DMS 273 (cell line): ENCODE results near the gene GCK.
A peak's percentile ranks its signal among the peaks of the same experiment; 100 is the strongest.

Experiments
- DNase-seq: peaks from one replicate; lab custom pipeline; 2025; ENCODE audit not compliant: unreplicated experiment; lab: John Stamatoyannopoulos, UW

GCK gene

GRCh38 chr7:44119829-44120380 lies 69.3 kb downstream of the GCK start:
- no peak for DNase-seq

DNA sequence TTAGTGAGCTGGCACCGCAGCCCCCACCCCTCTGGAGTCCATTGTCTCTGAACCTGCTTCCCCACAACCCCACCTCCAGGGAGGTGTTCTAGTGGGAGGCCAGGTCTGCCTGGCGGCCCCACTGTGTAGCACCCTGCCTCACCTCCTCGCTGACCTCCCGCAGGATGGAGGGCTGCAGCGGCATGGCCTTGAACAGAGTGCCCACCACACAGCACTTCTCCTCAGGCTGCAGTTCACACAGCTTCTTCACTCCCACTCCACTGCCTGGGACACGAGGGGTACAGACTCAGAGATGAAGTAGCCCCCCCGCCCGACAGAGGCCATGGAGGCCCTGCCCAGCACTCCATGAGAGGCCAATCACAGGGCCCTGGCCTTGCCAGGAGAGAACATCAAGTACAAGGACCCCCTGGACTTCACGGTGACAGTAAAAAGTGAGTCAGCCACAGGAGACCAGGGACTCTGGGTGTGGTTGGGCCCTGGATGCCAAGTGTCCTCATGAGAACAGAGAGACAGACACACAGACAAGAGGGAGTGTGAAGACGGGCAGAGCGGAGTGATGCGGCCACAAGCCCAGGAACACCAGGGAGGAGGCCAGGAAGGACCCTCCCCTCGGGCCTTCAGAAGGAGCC lies 71.3 kb downstream of the GCK start:
- DNase-seq: no peak

DNA sequence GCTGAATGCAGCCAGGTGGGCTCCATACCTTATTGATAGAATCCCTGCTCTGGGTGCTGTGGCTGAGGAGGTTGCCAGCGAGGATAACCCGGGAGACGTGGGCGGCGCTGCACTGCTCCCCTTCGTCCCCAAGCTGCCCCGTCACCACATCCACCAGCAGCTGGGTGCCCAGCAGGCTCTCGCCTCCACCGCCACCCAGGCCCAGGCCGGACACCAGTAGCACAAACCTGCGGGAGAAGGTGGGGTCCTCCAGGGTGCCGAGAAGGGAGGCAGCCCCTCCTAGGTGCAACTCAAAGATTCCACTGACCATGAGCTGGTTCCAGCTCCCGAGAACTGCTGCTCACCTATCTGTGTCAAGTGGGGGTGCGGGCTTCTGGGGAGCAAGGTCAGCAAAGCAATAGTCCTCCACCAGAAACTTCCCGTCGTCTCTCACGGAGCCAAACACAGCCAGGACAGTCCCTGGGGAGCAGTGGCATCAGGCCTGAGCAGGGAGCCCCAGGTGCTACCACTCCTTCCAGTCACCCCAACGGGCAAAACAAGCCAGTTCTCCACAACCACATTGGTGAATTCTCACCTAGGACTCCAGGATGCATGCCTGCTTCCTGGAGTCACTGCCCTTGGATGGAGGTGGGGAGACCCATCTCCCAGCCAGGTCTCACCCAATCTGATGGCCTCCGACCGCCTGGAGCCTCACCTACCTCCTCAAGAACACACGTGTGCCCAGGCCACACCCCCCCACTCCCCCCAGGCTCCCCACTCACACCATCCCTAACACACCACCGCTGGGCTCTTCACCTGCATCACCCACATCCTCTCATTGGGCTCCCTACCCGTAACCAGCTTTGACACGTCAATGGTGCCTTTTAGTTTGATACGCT lies 72.2 kb downstream of the GCK start:
- DNase-seq: no peak

DNA sequence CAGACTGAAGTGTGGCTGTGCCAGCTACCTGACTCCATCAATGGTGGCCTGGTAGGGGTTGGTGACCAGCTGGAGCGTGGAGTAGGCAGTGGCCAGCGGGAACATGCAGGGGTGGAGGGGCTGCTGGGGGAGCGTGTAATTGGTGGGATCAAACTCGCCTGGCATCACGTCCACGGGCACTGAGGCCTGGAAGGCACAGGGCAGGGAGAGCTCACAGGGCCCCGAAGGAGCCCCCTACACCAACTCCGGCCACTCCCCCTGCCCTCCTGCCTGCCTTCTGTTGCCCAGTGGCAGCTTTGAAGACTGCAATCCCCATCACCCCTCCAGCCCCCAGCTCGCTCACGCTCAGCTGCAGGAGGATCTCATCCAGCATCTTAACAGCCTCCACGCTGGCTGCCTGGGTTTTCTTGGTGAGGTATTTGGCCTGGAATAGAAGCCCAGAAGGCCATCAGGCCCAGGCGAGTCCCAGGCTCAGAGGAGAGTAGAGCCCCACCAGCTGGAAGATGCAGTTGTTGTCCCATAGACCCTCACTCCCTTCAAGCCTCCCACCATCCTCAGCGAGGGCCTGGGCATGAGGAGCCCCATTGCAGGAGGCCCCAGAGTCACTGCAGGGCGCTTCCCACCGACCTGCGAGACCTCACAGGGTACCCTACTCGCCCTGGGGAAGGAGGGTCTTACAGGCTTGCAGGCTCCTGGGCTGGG lies 73.0 kb downstream of the GCK start:
- peak; percentile 45 for DNase-seq

DNA sequence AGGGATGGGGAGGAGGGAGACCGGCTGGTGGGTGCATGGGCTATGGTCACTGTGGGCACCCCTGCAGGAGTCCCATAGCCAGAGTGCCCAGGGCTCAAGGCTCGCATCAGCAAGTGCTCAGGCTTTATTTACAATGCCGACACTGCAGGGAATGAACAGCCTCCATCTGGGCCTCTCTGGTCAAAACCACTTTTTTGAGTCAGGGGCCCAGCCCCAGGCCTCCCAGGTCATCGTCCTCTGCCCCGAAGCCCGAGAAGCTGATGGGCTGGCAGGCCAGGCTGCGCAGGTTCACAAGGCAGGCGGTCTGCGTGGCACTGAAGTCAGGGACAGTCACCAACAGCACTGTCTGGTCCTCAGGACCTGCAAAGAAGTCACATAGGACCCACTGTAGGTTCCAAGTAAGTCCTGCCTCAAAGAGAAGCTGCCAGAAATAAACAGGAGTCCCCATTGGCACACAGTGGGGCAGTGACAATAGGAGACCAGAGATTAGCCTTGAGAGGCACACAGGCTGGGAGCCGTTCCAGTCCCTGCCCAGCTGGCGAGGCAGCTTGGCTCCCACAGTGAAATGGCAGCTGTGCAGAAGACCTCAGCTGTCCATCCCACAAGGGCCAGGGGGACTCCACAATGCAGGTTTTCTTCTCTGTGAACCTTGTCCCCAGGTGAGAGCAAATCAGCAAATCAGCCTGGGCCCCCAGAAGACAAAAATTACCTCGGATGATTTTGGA lies 74.5 kb downstream of the GCK start:
- peak; percentile 82 for DNase-seq

GRCh38 chr7:44113764-44114354 lies 75.4 kb downstream of the GCK start:
- no peak for DNase-seq

DNA sequence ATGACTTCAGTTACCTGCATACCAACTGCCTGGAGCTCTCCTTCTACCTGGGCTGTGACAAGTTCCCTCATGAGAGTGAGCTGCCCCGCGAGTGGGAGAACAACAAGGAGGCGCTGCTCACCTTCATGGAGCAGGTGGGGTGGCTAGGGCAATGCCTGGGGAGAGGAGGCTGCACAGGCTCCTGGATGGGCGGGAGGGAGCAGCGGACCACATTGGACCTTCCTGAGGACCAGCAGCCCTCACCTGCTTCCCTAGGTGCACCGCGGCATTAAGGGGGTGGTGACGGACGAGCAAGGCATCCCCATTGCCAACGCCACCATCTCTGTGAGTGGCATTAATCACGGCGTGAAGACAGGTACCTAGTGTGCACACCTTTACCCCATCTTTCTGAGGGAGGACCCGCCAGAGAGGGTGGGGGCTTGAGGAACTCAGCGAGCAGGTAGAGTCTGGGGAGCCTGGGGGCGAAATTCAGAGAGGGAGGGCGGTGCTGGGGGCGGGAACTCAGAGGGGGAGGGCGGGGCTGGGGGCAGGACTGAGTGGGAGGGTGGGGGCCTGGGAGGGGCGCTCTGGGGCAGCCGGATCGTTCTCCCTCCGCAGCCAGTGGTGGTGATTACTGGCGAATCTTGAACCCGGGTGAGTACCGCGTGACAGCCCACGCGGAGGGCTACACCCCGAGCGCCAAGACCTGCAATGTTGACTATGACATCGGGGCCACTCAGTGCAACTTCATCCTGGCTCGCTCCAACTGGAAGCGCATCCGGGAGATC lies 76.1 kb downstream of the GCK start:
- no peak for DNase-seq

DNA sequence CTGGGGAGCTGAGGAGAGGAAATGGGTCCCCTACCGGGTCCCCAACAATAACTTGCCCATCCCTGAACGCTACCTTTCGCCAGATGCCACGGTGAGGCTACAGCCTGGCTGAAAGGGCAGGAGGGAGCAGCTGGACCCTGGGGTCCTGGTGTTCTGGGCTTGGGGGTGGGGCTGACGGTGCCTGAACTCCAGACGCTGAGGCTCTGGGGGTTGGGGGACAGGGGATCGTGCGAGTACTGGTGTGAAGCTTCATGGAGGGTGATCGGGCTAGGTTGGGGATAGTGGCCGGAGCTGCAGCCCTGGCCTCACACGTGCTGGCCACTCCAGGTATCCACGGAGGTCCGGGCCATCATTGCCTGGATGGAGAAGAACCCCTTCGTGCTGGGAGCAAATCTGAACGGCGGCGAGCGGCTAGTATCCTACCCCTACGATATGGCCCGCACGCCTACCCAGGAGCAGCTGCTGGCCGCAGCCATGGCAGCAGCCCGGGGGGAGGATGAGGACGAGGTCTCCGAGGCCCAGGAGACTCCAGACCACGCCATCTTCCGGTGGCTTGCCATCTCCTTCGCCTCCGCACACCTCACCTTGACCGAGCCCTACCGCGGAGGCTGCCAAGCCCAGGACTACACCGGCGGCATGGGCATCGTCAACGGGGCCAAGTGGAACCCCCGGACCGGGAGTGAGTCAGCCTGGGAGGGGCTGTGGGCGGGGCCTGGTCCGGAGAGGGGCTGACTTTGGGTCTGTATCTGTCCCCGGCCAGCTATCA lies 76.8 kb downstream of the GCK start:
- DNase-seq: peak; percentile 83

DNA sequence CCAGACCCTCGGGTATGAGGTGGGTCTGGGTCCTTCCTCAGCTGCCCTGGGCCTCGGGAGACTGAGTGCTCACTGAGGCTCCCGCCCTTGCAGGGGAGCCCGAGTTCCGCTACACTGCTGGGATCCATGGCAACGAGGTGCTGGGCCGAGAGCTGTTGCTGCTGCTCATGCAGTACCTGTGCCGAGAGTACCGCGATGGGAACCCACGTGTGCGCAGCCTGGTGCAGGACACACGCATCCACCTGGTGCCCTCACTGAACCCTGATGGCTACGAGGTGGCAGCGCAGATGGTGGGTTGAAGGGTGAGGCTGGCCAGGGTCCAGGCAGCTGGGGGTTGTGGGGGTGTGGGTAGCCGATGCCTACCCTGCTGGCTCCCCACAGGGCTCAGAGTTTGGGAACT lies 77.5 kb downstream of the GCK start:
- DNase-seq: peak; percentile 81

DNA sequence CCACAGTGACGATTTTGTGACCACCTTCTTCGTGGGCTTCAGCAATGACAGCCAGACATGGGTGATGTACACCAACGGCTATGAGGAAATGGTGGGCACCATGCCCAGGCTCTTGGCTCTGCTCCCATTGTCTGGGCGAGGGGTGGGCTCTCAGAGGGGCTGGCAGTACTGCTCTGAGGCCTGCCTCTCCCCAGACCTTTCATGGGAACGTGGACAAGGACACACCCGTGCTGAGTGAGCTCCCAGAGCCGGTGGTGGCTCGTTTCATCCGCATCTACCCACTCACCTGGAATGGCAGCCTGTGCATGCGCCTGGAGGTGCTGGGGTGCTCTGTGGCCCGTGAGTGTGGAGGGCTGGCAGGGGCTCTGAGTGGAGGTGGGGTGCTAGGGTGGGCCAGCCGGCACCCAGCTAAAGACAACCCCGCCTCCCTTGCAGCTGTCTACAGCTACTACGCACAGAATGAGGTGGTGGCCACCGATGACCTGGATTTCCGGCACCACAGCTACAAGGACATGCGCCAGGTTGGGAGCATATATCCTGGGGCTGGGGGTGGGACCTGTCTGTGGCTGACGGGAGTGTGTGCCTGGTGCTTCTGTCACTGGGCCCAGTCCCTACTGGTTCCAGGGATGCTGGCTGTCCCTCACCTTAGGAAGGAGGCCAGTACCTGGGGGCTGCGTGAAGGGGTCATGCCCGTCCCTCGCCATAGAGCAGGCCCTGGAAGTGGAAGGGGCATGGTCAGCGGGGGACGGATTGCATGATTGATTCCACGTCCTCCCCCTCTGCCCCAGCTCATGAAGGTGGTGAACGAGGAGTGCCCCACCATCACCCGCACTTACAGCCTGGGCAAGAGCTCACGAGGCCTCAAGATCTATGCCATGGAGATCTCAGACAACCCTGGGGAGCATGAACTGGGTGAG lies 78.3 kb downstream of the GCK start:
- peak; percentile 56 for DNase-seq

- DNase-seq: no peak
Observed at GRCh38 chr7:44109991-44110390, 79.2 kb downstream of the GCK start.

- DNase-seq: no peak
Observed at GRCh38 chr7:44108768-44109750, 80.2 kb downstream of the GCK start.

DNA sequence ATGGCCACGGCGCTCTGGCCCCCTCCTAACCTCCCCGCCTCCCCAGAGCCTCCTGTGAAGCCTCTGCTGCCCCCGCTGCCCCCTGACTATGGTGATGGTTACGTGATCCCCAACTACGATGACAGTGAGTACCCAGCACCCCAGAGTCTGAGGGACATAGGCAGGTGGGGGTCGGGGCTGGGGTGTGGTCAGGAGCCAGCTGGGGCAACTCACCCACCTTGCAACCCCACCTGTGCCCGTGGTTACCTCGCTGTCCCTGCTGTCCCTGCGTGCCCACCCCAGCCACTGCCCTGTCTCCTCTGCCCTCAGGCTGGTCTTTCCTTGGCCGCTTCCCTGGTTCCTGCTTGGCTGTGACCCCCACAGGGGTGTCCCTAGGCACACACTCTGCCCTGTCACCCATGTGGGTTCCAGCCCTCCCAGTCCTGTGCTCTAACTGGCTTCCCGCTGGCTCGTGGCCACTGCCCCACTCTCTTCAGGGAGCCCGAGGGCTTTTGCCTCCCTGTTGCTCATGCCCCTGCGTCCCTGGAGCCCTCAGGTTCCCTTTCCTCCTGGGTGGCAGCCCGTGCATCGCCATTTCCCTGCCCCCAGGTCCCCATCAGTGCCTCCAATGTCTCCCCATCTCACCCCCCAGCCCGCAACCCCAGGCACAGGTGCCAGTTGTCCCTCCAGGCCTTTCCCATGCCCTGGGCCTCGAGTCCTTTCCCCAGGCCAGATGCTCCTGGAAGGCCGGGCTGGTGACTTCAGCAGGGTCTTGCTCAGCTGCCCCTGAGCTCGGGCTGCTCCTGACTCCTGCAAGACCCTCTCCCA lies 81.1 kb downstream of the GCK start:
- no peak for DNase-seq

DNA sequence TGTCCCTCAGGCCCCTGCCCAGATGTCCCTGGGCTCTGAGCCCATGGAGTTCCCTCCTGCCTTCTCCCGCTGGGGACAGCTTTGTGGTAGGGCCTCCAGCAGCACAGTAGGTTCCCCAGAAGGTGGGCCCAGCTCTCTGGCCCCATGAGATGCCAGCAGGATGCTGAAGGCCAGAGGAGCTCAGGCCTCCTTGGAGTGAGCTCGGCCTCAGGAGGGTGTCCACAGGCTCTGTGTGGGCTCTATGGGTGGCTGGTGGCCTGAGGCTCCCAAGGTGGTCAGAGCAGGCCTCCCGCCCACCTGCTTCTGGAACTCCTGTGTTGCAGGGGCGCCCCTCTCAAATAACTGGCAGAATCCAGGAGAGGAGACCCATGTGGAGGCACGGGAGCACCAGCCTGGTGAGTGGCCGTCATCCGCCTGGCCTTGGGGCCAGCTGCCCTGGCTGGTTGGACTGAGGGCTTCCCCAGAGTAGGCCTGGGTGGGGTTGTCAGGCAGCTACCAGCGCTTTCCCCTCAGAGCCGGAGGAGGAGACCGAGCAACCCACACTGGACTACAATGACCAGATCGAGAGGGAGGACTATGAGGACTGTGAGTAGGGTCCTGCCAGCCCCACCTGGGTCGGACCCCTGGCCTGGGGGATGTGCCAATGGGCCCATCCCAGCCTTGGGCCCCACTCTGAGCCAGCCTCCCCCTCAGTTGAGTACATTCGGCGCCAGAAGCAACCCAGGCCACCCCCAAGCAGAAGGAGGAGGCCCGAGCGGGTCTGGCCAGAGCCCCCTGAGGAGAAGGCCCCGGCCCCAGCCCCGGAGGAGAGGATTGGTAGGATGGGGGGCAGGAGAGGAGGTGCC lies 81.9 kb downstream of the GCK start:
- DNase-seq: no peak
